ENCODE results near the gene NDEL1.

NDEL1 gene

GRCh38 chr17:8480011-8480976, 44.6 kb downstream of the NDEL1 start:
- DNase-seq = no peak

- DNase-seq = no peak
Measured at GRCh38 chr17:8481089-8481488, 45.4 kb downstream of the NDEL1 start.

GRCh38 chr17:8481703-8482102, 46.0 kb downstream of the NDEL1 start:
- DNase-seq = no peak

- no peak for DNase-seq
Measured at GRCh38 chr17:8482546-8482945, 46.9 kb downstream of the NDEL1 start.

GRCh38 chr17:8484465-8484864, 48.8 kb downstream of the NDEL1 start:
- DNase-seq = no peak

GRCh38 chr17:8485491-8485890, 49.8 kb downstream of the NDEL1 start:
- DNase-seq = no peak

GRCh38 chr17:8487130-8487645, 51.5 kb downstream of the NDEL1 start:
- no peak for DNase-seq

GRCh38 chr17:8487743-8488142, 52.1 kb downstream of the NDEL1 start:
- DNase-seq = no peak

- DNase-seq = no peak
Measured at GRCh38 chr17:8488491-8488890, 52.8 kb downstream of the NDEL1 start.

GRCh38 chr17:8488901-8489300, 53.2 kb downstream of the NDEL1 start:
- no peak for DNase-seq

- no peak for DNase-seq
Measured at GRCh38 chr17:8489841-8490240, 54.2 kb downstream of the NDEL1 start.

GRCh38 chr17:8490256-8491023, 54.8 kb downstream of the NDEL1 start:
- no peak for DNase-seq

- DNase-seq = no peak
Measured at GRCh38 chr17:8492121-8492520, 56.4 kb downstream of the NDEL1 start.

GRCh38 chr17:8494021-8494420, 58.3 kb downstream of the NDEL1 start:
- DNase-seq = no peak

GRCh38 chr17:8494506-8495111, 58.9 kb downstream of the NDEL1 start:
- no peak for DNase-seq

GRCh38 chr17:8496081-8496480, 60.4 kb downstream of the NDEL1 start:
- no peak for DNase-seq

GRCh38 chr17:8499171-8499570, 63.5 kb downstream of the NDEL1 start:
- DNase-seq = no peak

- DNase-seq = no peak
Measured at GRCh38 chr17:8499614-8500013, 63.9 kb downstream of the NDEL1 start.

- DNase-seq = no peak
Measured at GRCh38 chr17:8500609-8501008, 64.9 kb downstream of the NDEL1 start.

GRCh38 chr17:8502126-8502525, 66.4 kb downstream of the NDEL1 start:
- no peak for DNase-seq

GRCh38 chr17:8503368-8503767, 67.7 kb downstream of the NDEL1 start:
- DNase-seq = no peak

- DNase-seq = no peak
Measured at GRCh38 chr17:8503807-8504206, 68.1 kb downstream of the NDEL1 start.

GRCh38 chr17:8504460-8505207, 69.0 kb downstream of the NDEL1 start:
- no peak for DNase-seq

Measured in NCI-H1694 (cell line).